WTC11 (cell line): Measurements from ENCODE around the gene EPHA1. TPM values are rescaled to one million over a fixed set of nuclear protein-coding genes. Genes with fewer than 3 reads are reported as not detected.

Source experiments
- ATAC-seq: fragments of 200-7000 bp; cut with Tn5 transposase; 2 replicates; pipeline ENCODE4 v1.10.0; 2021; ENCODE audit warnings: mild to moderate bottlenecking, moderate library complexity
- CTCF ChIA-PET: fragments of 300-600 bp; sonication (Branson Sonifier 250); formaldehyde crosslinking; loops from one replicate; lab custom pipeline; 2021; ENCODE audit warnings: antibody characterized with exemption; lab: Charles Lee
- POLR2A ChIA-PET: fragments of 350-600 bp; sonication (Branson Sonifier 250); formaldehyde crosslinking; loops from one replicate; lab custom pipeline; 2021; ENCODE audit warnings: antibody characterized with exemption; lab: Charles Lee
- DNase-seq: peaks from one replicate; pipeline ENCODE4 v3.0.0; 2021; ENCODE audit warnings: low spot score
- H3K27ac Mint-ChIP-seq: 2 replicates; pipeline ENCODE4 v1.8.0; 2021; ENCODE audit warnings: mixed read lengths
- H3K27me3 Mint-ChIP-seq: 2 replicates; pipeline ENCODE4 v1.8.0; 2021; ENCODE audit warnings: low read depth, mild to moderate bottlenecking, moderate library complexity, mixed read lengths
- H3K36me3 Mint-ChIP-seq: 2 replicates; pipeline ENCODE4 v1.8.0; 2021; ENCODE audit warnings: mixed read lengths
- H3K4me1 Mint-ChIP-seq: 2 replicates; pipeline ENCODE4 v1.8.0; 2022; ENCODE audit warnings: mixed read lengths
- H3K4me3 Mint-ChIP-seq: 2 replicates; pipeline ENCODE4 v1.8.0; 2021; ENCODE audit warnings: mild to moderate bottlenecking, moderate library complexity, mixed read lengths
- H3K9me3 Mint-ChIP-seq: 2 replicates; pipeline ENCODE4 v1.8.0; 2021; ENCODE audit warnings: mixed read lengths
- AR ChIP-seq: fragments of 250-450 bp; sonication (Bioruptor Pico); IDR thresholded peaks from 2 replicates; pipeline ENCODE4 v1.9.0; 2021; ENCODE audit warnings: mild to moderate bottlenecking
- ATF1 ChIP-seq: sonication (generic); formaldehyde crosslinking; IDR thresholded peaks from 2 replicates; pipeline ENCODE4 v1.8.1; 2023; ENCODE audit warnings: mild to moderate bottlenecking, moderate library complexity, missing genetic modification reagents
- ELF4 ChIP-seq: sonication (generic); formaldehyde crosslinking; IDR thresholded peaks from 2 replicates; pipeline ENCODE4 v1.8.1; 2022; ENCODE audit warnings: low read depth, mild to moderate bottlenecking, moderate library complexity, missing genetic modification reagents
- JAZF1 ChIP-seq: fragments of 250-450 bp; sonication (Bioruptor Pico); IDR thresholded peaks from 2 replicates; pipeline ENCODE4 v1.9.0; 2021; ENCODE audit warnings: moderate library complexity, mild to moderate bottlenecking, inconsistent platforms
- KAT7 ChIP-seq: sonication (generic); formaldehyde crosslinking; IDR thresholded peaks from 2 replicates; pipeline ENCODE4 v1.8.1; 2023; ENCODE audit warnings: missing genetic modification reagents, mild to moderate bottlenecking, borderline replicate concordance
- NR2C2 ChIP-seq: sonication (generic); formaldehyde crosslinking; IDR thresholded peaks from 2 replicates; pipeline ENCODE4 v1.8.0; 2022; ENCODE audit warnings: mild to moderate bottlenecking, missing genetic modification reagents
- ZNF232 ChIP-seq: sonication (generic); formaldehyde crosslinking; IDR thresholded peaks from 2 replicates; pipeline ENCODE4 v1.8.0; 2022; ENCODE audit warnings: mild to moderate bottlenecking, missing genetic modification reagents
- ZNF263 ChIP-seq: sonication (generic); formaldehyde crosslinking; IDR thresholded peaks from 2 replicates; pipeline ENCODE4 v1.8.1; 2022; ENCODE audit warnings: low read depth, mild to moderate bottlenecking, moderate library complexity, missing genetic modification reagents
- ZNF317 ChIP-seq: sonication (generic); formaldehyde crosslinking; IDR thresholded peaks from 2 replicates; pipeline ENCODE4 v1.8.1; 2023; ENCODE audit warnings: low read depth, mild to moderate bottlenecking, moderate library complexity, missing genetic modification reagents, borderline replicate concordance
- ZNF396 ChIP-seq: fragments of 250-450 bp; sonication (Bioruptor Pico); IDR thresholded peaks from 2 replicates; pipeline ENCODE4 v1.8.0; 2021; ENCODE audit warnings: mild to moderate bottlenecking, moderate library complexity, borderline replicate concordance
- ZNF425 ChIP-seq: fragments of 250-450 bp; sonication (Bioruptor Pico); conservative IDR thresholded peaks from 2 replicates; pipeline ENCODE4 v1.9.0; 2021; ENCODE audit warnings: mild to moderate bottlenecking
- ZSCAN18 ChIP-seq: fragments of 250-450 bp; sonication (Bioruptor Pico); IDR thresholded peaks from 2 replicates; pipeline ENCODE4 v2.1.2; 2022; ENCODE audit warnings: mild to moderate bottlenecking, moderate library complexity
- total RNA-seq: library from RNA; stranded (reverse); gene quantifications from 3 replicates; pipeline ENCODE4 v1.2.3, GENCODE V29; 2021
- TF ChIP-seq, protein P1 (sequence below): sonication (generic); formaldehyde crosslinking; IDR thresholded peaks from 2 replicates; pipeline ENCODE4 v1.8.1; 2022; ENCODE audit warnings: missing genetic modification reagents, borderline replicate concordance
- TF ChIP-seq, protein P2 (sequence below): sonication (generic); formaldehyde crosslinking; IDR thresholded peaks from 2 replicates; pipeline ENCODE4 v1.8.1; 2023; ENCODE audit warnings: mild to moderate bottlenecking, missing genetic modification reagents, borderline replicate concordance
- TF ChIP-seq, protein P3 (sequence below): sonication (generic); formaldehyde crosslinking; IDR thresholded peaks from 2 replicates; pipeline ENCODE4 v1.8.1; 2022; ENCODE audit warnings: mild to moderate bottlenecking, missing genetic modification reagents, moderate library complexity, borderline replicate concordance
- TF ChIP-seq, protein P4 (sequence below): fragments of 250-450 bp; sonication (Bioruptor Pico); IDR thresholded peaks from 2 replicates; pipeline ENCODE4 v1.9.0; 2021; ENCODE audit warnings: mild to moderate bottlenecking
- TF ChIP-seq, protein P5 (sequence below): sonication (generic); formaldehyde crosslinking; IDR thresholded peaks from 2 replicates; pipeline ENCODE4 v1.8.1; 2023; ENCODE audit warnings: mild to moderate bottlenecking, missing genetic modification reagents, moderate library complexity

EPHA1 gene
- total RNA-seq, 1 experiment from 2014 or later: 203 TPM

- H3K4me3 Mint-ChIP-seq: peak overlapping the region; percentile 79
- H3K36me3 Mint-ChIP-seq: no peaks in the 10 kb centered on the region
- H3K4me1 Mint-ChIP-seq: peaks cover 20% of the 10 kb centered on the region
- POLR2A ChIA-PET: interaction anchor here (0.8 to 1.1 kb wide), 5 partner anchors 10 to 26 kb away, joined by 3 to 4 read pairs (median 3); no protein-coding TSS in a partner anchor
- peaks cover 21% of the 10 kb centered on the region for H3K27me3 Mint-ChIP-seq
- peaks cover 5% of the 10 kb centered on the region; the same call in 1 of the 2 replicates for H3K9me3 Mint-ChIP-seq
- CTCF ChIA-PET: interaction anchor here (0.6 to 2.7 kb wide), 27 partner anchors 9 to 429 kb away, joined by 3 to 30 read pairs (median 5); partner anchors contain the start of genes CLCN1 and FAM131B
- ATAC-seq: peak; percentile 93
- H3K27ac Mint-ChIP-seq: 0 out of 2 replicates have a peak overlapping the region, but pooled peaks have one; percentile 40
- DNase-seq: peak; percentile 82
- TF ChIP-seq ATF1 (CRISPR knock-in tag) (no peak), ELF4 (CRISPR knock-in tag) (no peak), AR (no peak), ZNF263 (CRISPR knock-in tag) (no peak), NR2C2 (CRISPR knock-in tag) (no peak), KAT7 (CRISPR knock-in tag) (no peak), ZNF317 (no peak), ZNF425 (CRISPR knock-in tag) (no peak), ZNF232 (CRISPR knock-in tag) (no peak), ZNF396 (no peak), JAZF1 (CRISPR knock-in tag) (no peak), ZSCAN18 (CRISPR knock-in tag) (no peak)
- TF ChIP-seq, protein P1, sequence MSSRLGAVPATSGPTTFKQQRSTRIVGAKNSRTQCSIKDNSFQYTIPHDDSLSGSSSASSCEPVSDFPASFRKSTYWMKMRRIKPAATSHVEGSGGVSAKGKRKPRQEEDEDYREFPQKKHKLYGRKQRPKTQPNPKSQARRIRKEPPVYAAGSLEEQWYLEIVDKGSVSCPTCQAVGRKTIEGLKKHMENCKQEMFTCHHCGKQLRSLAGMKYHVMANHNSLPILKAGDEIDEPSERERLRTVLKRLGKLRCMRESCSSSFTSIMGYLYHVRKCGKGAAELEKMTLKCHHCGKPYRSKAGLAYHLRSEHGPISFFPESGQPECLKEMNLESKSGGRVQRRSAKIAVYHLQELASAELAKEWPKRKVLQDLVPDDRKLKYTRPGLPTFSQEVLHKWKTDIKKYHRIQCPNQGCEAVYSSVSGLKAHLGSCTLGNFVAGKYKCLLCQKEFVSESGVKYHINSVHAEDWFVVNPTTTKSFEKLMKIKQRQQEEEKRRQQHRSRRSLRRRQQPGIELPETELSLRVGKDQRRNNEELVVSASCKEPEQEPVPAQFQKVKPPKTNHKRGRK (CRISPR knock-in tag): no peak
- TF ChIP-seq, protein P2, sequence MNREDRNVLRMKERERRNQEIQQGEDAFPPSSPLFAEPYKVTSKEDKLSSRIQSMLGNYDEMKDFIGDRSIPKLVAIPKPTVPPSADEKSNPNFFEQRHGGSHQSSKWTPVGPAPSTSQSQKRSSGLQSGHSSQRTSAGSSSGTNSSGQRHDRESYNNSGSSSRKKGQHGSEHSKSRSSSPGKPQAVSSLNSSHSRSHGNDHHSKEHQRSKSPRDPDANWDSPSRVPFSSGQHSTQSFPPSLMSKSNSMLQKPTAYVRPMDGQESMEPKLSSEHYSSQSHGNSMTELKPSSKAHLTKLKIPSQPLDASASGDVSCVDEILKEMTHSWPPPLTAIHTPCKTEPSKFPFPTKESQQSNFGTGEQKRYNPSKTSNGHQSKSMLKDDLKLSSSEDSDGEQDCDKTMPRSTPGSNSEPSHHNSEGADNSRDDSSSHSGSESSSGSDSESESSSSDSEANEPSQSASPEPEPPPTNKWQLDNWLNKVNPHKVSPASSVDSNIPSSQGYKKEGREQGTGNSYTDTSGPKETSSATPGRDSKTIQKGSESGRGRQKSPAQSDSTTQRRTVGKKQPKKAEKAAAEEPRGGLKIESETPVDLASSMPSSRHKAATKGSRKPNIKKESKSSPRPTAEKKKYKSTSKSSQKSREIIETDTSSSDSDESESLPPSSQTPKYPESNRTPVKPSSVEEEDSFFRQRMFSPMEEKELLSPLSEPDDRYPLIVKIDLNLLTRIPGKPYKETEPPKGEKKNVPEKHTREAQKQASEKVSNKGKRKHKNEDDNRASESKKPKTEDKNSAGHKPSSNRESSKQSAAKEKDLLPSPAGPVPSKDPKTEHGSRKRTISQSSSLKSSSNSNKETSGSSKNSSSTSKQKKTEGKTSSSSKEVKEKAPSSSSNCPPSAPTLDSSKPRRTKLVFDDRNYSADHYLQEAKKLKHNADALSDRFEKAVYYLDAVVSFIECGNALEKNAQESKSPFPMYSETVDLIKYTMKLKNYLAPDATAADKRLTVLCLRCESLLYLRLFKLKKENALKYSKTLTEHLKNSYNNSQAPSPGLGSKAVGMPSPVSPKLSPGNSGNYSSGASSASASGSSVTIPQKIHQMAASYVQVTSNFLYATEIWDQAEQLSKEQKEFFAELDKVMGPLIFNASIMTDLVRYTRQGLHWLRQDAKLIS (CRISPR knock-in tag): no peak; the same call in 1 of the 2 replicates
- TF ChIP-seq, protein P3, sequence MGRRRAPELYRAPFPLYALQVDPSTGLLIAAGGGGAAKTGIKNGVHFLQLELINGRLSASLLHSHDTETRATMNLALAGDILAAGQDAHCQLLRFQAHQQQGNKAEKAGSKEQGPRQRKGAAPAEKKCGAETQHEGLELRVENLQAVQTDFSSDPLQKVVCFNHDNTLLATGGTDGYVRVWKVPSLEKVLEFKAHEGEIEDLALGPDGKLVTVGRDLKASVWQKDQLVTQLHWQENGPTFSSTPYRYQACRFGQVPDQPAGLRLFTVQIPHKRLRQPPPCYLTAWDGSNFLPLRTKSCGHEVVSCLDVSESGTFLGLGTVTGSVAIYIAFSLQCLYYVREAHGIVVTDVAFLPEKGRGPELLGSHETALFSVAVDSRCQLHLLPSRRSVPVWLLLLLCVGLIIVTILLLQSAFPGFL: no peak
- TF ChIP-seq, protein P4, sequence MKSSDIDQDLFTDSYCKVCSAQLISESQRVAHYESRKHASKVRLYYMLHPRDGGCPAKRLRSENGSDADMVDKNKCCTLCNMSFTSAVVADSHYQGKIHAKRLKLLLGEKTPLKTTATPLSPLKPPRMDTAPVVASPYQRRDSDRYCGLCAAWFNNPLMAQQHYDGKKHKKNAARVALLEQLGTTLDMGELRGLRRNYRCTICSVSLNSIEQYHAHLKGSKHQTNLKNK (CRISPR knock-in tag): no peak
- TF ChIP-seq, protein P5, sequence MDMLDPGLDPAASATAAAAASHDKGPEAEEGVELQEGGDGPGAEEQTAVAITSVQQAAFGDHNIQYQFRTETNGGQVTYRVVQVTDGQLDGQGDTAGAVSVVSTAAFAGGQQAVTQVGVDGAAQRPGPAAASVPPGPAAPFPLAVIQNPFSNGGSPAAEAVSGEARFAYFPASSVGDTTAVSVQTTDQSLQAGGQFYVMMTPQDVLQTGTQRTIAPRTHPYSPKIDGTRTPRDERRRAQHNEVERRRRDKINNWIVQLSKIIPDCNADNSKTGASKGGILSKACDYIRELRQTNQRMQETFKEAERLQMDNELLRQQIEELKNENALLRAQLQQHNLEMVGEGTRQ (CRISPR knock-in tag): no peak
Measured at GRCh38 chr7:143345428-143345900, 63.2 kb downstream of the EPHA1 start.
